ENCODE results near the gene SKAP2. TPM values are rescaled to one million over a fixed set of nuclear protein-coding genes. Genes with fewer than 3 reads are reported as not detected.

Gene SKAP2
- total and polyA plus RNA-seq, 2 of the 13 experiments (the other 11 are each of a cell fraction or from before 2014, with no cell fraction given) = 3.6 to 12.9 TPM

DNA sequence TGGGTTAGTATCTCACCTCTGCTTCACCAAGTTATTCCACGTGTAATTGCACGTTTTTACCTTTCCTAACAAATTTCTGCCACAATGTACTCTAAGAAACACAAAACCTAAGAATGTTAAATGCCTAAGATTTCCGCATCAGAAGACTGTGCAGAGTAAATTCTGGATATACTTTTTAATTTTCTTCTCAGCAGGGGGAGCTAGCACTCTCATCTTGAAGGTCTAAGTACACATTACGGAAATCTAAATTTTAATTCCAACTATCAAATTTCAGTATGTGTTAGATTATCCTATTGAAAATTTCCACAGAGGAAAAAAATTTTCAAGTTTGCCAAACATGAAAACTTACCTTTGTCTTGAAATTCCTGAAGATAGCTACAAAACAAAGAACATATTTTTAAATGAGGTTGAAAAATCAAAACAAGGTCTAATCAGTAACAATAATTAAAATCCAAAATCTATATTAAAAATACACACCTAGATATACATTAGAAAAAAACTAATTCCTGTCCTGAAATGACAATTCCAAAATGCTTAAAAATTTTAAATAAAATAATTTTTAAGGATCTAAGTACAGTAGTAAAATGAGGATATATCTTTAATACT lies 10.5 kb downstream of the SKAP2 start:
- WGBS (ENCODE audit: low lambda C conversion rate) = 53% methylated on average over 4 of the region's 4 CpGs

More for the DNA sequence above, 10.5 kb downstream of the SKAP2 start:
- no peak overlapping the region for H3K9ac ChIP-seq (ENCODE audit: insufficient read depth, low read depth, low read length)
- no peaks in the 10 kb centered on the region for H4K20me1 ChIP-seq (ENCODE audit: insufficient read depth, low read length)
- no peak overlapping the region for H3K4me3 ChIP-seq (replicated peaks in 1 of 3; ENCODE audit: insufficient read depth in 1 of 3, low read depth in 2 of 3, low read length in 3 of 3)
- H3K4me1 ChIP-seq (ENCODE audit: insufficient read depth, low read length) = peaks cover 10% of the 10 kb centered on the region
- no peak for ATAC-seq
- in situ Hi-C loops (cut with HindIII; ENCODE audit: extremely low pct_ligation_motif_present, low pct_unique_long_range_greater_than_20kb) (no loop called here), intact Hi-C loops (cut with micrococcal nuclease; ENCODE audit: unreplicated experiment) (no loop called here)
- H3K36me3 ChIP-seq (replicated peaks in 1 of 2; ENCODE audit: control insufficient read depth in 1 of 2, insufficient read depth in 2 of 2, low read length in 2 of 2) = no peaks in the 10 kb centered on the region; a peak in 1 of 5 replicates
- no peak for FAIRE-seq
- H3K27me3 ChIP-seq (ENCODE audit: control insufficient read depth in 1 of 2, insufficient read depth in 2 of 2, low read length in 2 of 2) = no peaks in the 10 kb centered on the region
- POLR2A ChIA-PET = no interaction called here
- H3K9me3 ChIP-seq (ENCODE audit: low read length) = no peaks in the 10 kb centered on the region
- H2AFZ ChIP-seq (ENCODE audit: low read length) = no peak overlapping the region
- DNase-seq (ENCODE audit: low spot score) = peak; percentile 14
- H3K4me2 ChIP-seq (ENCODE audit: low read depth, low read length) = no peak overlapping the region
- no peaks in the 10 kb centered on the region for H3K79me2 ChIP-seq (ENCODE audit: insufficient read depth, low read length)
- TF ChIP-seq GPN1 (CRISPR knock-in tag; IDR thresholded peaks at IDR 0.05; ENCODE audit: borderline replicate concordance) (no peak), MXD1 (CRISPR knock-in tag; IDR thresholded peaks at IDR 0.05) (no peak), FOXO4 (CRISPR knock-in tag; conservative IDR thresholded peaks at IDR 0.05) (no peak), SMC3 (IDR thresholded peaks at IDR 0.05; ENCODE audit: low read length) (peak; percentile 56; the same call in 1 of the 2 replicates), PRMT3 (CRISPR knock-in tag; IDR thresholded peaks at IDR 0.05; ENCODE audit: borderline replicate concordance, low read depth) (no peak), DPF2 (CRISPR knock-in tag; IDR thresholded peaks at IDR 0.05; ENCODE audit: borderline replicate concordance, low read depth) (no peak), DMTF1 (CRISPR knock-in tag; IDR thresholded peaks at IDR 0.05) (no peak), ARNT2 (CRISPR knock-in tag; IDR thresholded peaks at IDR 0.05; ENCODE audit: low read depth) (no peak), ARID3A (IDR thresholded peaks at IDR 0.05; ENCODE audit: low read depth, low read length) (peak; percentile 20; the same call in 1 of the 2 replicates), TARDBP (CRISPR knock-in tag; IDR thresholded peaks at IDR 0.05) (no peak), ZNF326 (CRISPR knock-in tag; IDR thresholded peaks at IDR 0.05; ENCODE audit: borderline replicate concordance) (no peak), ZNF207 (IDR thresholded peaks at IDR 0.05; ENCODE audit: borderline replicate concordance) (no peak), STAG1 (CRISPR knock-in tag; IDR thresholded peaks at IDR 0.05) (peak; percentile 63), ZNF20 (CRISPR knock-in tag; IDR thresholded peaks at IDR 0.05) (no peak), NKX3-1 (CRISPR knock-in tag; IDR thresholded peaks at IDR 0.05) (no peak)
- TF ChIP-seq, protein P1, sequence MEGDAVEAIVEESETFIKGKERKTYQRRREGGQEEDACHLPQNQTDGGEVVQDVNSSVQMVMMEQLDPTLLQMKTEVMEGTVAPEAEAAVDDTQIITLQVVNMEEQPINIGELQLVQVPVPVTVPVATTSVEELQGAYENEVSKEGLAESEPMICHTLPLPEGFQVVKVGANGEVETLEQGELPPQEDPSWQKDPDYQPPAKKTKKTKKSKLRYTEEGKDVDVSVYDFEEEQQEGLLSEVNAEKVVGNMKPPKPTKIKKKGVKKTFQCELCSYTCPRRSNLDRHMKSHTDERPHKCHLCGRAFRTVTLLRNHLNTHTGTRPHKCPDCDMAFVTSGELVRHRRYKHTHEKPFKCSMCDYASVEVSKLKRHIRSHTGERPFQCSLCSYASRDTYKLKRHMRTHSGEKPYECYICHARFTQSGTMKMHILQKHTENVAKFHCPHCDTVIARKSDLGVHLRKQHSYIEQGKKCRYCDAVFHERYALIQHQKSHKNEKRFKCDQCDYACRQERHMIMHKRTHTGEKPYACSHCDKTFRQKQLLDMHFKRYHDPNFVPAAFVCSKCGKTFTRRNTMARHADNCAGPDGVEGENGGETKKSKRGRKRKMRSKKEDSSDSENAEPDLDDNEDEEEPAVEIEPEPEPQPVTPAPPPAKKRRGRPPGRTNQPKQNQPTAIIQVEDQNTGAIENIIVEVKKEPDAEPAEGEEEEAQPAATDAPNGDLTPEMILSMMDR (CRISPR knock-in tag; IDR thresholded peaks at IDR 0.05) = peak; percentile 52
- no peak overlapping the region for H3K27ac ChIP-seq (ENCODE audit: extremely low read length, insufficient read depth, low read length)
- CTCF ChIA-PET (ENCODE audit: low intra/inter-chr PET ratio, low total read pairs) = interaction anchor here (0.9 to 2.1 kb wide), 5 partner anchors 168 to 307 kb away, joined by 3 to 14 read pairs (median 4); partner anchors contain the start of gene HOXA5
- BruUV-seq (replicated peaks) = no TSS peak
